ENCODE results near the gene ZNF12. TPM values are rescaled to one million over a fixed set of nuclear protein-coding genes. Genes with fewer than 3 reads are reported as not detected.

ZNF12 gene
- total RNA-seq, 1 experiment from 2014 or later, result 34.4 TPM

DNA sequence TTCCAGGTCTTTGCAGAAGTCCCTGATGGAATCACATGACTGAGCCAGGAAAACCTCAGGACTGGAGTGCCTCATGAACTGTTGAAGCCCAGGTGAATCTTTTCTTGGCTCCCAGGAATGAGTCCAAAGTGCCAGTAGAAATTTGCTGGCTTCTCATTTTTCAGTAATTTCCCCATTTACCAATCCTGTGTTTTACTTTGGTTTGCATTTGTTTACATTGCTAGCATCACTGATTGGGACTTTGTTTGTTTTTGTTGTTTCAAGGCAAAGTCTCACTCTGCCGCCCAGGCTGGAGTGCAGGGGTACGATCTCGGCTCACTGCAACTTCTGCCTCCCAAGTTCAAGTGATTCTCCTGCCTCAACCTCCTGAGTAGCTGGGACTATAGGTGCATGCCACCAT, 1.6 kb upstream of the ZNF12 start:
- Histone ChIP-seq H3K27ac (ENCODE audit: low read length) (no peak overlapping the region), H4K20me1 (ENCODE audit: insufficient read depth, low read depth, low read length) (no peaks in the 10 kb centered on the region), H3K4me1 (ENCODE audit: low read length) (peaks cover 12% of the 10 kb centered on the region), H3K9ac (ENCODE audit: low read length) (no peak overlapping the region), H3K4me3 (ENCODE audit: low read length) (no peak overlapping the region), H3K9me3 (ENCODE audit: low read length) (peaks cover 22% of the 10 kb centered on the region), H2AFZ (ENCODE audit: low read length) (no peak overlapping the region), H3K4me2 (ENCODE audit: low read depth, low read length, poor library complexity, severe bottlenecking) (no peak overlapping the region), H3K9me2 (replicated peaks; ENCODE audit: insufficient read depth, low read length) (no peaks in the 10 kb centered on the region), H3K27me3 (ENCODE audit: low read length) (no peaks in the 10 kb centered on the region), H3K36me3 (ENCODE audit: insufficient read depth, low read length) (peaks cover 23% of the 10 kb centered on the region), H3K79me2 (ENCODE audit: low read length) (peaks cover 31% of the 10 kb centered on the region)
- DNase-seq, result no peak

DNA sequence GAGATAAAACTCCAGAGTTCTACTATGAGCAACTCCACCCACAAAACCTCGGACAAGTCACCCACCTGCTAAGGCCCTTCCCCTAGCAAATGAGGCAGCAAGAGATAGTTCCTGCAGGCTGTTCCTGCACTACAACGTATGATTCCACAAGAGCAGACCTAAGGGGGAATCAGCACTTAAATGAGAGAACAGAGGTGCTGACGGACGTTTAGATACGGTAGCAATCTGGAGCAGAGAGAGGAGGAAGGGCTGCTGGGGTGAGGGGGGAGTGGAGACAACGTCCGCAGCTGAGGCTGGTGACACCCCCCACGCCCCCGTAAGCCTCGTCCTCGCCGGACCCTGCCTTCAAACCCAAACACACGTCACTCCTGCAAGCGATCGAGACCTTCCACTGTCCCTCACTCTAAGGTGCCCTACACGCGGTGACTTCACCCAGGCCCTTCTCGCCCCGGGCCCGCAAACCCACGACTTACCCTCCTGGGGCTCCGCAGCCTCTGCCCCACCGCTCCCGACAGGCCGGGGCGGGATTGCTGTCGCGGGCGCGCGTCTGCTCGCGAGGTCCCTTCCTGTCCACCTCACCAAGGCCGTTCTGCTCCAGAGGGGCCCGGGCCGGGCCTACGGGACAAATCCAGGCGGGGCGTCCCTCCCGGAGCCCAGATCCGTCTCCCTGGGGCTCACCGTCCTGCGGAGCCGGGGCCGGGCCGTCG, 635 bp downstream of the ZNF12 start:
- peaks cover 41% of the 10 kb centered on the region for H3K36me3 ChIP-seq (ENCODE audit: insufficient read depth, low read length)
- peak overlapping the region; percentile 76 for H3K4me2 ChIP-seq (ENCODE audit: low read depth, low read length, poor library complexity, severe bottlenecking)
- H3K79me2 ChIP-seq (ENCODE audit: low read length), result peaks cover 50% of the 10 kb centered on the region
- H3K27ac ChIP-seq (ENCODE audit: low read length), result peak overlapping the region; percentile 36
- peaks cover 34% of the 10 kb centered on the region for H3K9me3 ChIP-seq (ENCODE audit: low read length)
- DNase-seq, result peak; percentile 67
- no peaks in the 10 kb centered on the region for H3K9me2 ChIP-seq (replicated peaks; ENCODE audit: insufficient read depth, low read length)
- H3K27me3 ChIP-seq (ENCODE audit: low read length), result no peaks in the 10 kb centered on the region
- H4K20me1 ChIP-seq (ENCODE audit: insufficient read depth, low read depth, low read length), result no peaks in the 10 kb centered on the region
- H3K9ac ChIP-seq (ENCODE audit: low read length), result peak overlapping the region; percentile 98
- peaks cover 12% of the 10 kb centered on the region for H3K4me1 ChIP-seq (ENCODE audit: low read length)
- no peak overlapping the region for H2AFZ ChIP-seq (ENCODE audit: low read length)
- H3K4me3 ChIP-seq (ENCODE audit: low read length), result peak overlapping the region; percentile 99

DNA sequence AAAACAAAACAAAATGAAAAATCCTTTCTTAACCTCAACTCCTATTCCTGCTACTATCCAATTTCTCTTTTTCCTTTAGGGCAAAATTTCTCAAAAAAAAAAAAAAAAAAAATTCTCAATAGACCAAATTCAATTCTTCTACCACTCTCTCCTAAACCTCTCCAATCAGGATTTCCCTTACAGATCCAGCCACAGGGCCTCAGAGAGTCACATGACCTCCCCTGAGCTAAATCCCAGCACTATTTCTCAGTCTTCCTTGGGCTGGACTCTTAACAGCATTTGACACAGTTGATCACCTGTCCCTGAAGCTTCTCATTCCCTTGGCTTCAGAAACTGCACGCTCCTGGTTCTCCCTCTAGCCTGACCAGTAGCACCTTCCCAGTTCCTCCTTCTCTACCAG, 4.9 kb downstream of the ZNF12 start:
- peaks cover 56% of the 10 kb centered on the region for H3K9me3 ChIP-seq (ENCODE audit: low read length)
- H3K4me1 ChIP-seq (ENCODE audit: low read length), result peaks cover 9% of the 10 kb centered on the region
- no peak overlapping the region for H3K27ac ChIP-seq (ENCODE audit: low read length)
- no peaks in the 10 kb centered on the region for H4K20me1 ChIP-seq (ENCODE audit: insufficient read depth, low read depth, low read length)
- H3K9ac ChIP-seq (ENCODE audit: low read length), result no peak overlapping the region
- peaks cover 83% of the 10 kb centered on the region for H3K36me3 ChIP-seq (ENCODE audit: insufficient read depth, low read length)
- peaks cover 81% of the 10 kb centered on the region for H3K79me2 ChIP-seq (ENCODE audit: low read length)
- no peak overlapping the region for H2AFZ ChIP-seq (ENCODE audit: low read length)
- no peaks in the 10 kb centered on the region for H3K27me3 ChIP-seq (ENCODE audit: low read length)
- no peak overlapping the region for H3K4me2 ChIP-seq (ENCODE audit: low read depth, low read length, poor library complexity, severe bottlenecking)
- H3K4me3 ChIP-seq (ENCODE audit: low read length), result no peak overlapping the region
- no peak for DNase-seq
- no peaks in the 10 kb centered on the region for H3K9me2 ChIP-seq (replicated peaks; ENCODE audit: insufficient read depth, low read length)

DNA sequence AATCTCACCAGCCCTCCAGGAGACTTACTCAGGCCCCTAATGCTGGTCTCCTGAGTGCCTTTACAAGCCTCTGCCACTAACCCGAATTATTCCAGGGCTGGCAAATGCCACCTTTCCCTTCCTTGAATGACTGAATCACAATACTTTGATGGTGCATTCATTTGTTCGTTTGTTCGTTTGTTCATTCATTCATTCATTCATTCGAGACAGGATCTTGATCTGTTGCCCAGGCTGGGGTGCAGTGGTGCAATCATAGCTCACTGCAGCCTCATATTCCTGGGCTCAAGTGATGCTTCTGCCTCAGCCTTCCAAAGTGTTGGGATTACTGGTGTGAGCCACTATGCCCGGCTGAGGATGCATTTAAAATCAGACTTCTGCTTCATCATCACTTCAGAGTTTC, 6.0 kb downstream of the ZNF12 start:
- Histone ChIP-seq H3K79me2 (ENCODE audit: low read length) (peaks cover 73% of the 10 kb centered on the region), H3K27ac (ENCODE audit: low read length) (no peak overlapping the region), H3K4me3 (ENCODE audit: low read length) (no peak overlapping the region), H3K9me2 (replicated peaks; ENCODE audit: insufficient read depth, low read length) (no peaks in the 10 kb centered on the region), H3K27me3 (ENCODE audit: low read length) (no peaks in the 10 kb centered on the region), H3K4me2 (ENCODE audit: low read depth, low read length, poor library complexity, severe bottlenecking) (no peak overlapping the region), H2AFZ (ENCODE audit: low read length) (no peak overlapping the region), H4K20me1 (ENCODE audit: insufficient read depth, low read depth, low read length) (no peaks in the 10 kb centered on the region), H3K36me3 (ENCODE audit: insufficient read depth, low read length) (peaks cover 93% of the 10 kb centered on the region), H3K4me1 (ENCODE audit: low read length) (peaks cover 8% of the 10 kb centered on the region), H3K9ac (ENCODE audit: low read length) (no peak overlapping the region), H3K9me3 (ENCODE audit: low read length) (peaks cover 65% of the 10 kb centered on the region)
- no peak for DNase-seq

DNA sequence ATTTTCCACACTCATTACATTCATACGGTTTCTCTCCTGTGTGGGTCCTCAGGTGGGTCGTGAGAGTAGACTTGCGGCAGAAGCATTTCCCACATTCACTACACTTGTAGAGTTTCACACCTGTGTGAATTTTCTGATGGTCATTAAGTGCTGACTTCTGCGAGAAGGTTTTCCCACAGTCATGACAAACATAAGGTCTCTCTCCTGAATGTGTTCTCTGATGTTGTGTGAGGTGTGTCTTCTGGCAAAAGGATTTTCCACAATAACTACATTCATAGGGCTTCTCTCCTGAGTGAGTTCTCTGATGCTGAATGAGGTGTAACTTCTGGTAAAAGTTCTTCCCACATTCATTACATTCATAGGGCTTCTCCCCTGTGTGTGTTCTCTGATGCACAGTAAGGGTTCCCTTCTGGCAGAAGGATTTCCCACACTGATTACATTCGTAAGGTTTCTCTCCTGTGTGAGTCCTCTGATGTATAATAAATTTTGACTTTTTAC, 15.1 kb downstream of the ZNF12 start:
- H3K27me3 ChIP-seq (ENCODE audit: low read length), result no peaks in the 10 kb centered on the region
- no peak overlapping the region for H3K4me2 ChIP-seq (ENCODE audit: low read depth, low read length, poor library complexity, severe bottlenecking)
- DNase-seq, result peak; percentile 49
- H4K20me1 ChIP-seq (ENCODE audit: insufficient read depth, low read depth, low read length), result no peaks in the 10 kb centered on the region
- H3K4me3 ChIP-seq (ENCODE audit: low read length), result no peak overlapping the region
- H3K4me1 ChIP-seq (ENCODE audit: low read length), result no peaks in the 10 kb centered on the region
- peaks cover 98% of the 10 kb centered on the region for H3K36me3 ChIP-seq (ENCODE audit: insufficient read depth, low read length)
- no peak overlapping the region for H3K9ac ChIP-seq (ENCODE audit: low read length)
- no peaks in the 10 kb centered on the region for H3K79me2 ChIP-seq (ENCODE audit: low read length)
- H3K27ac ChIP-seq (ENCODE audit: low read length), result no peak overlapping the region
- H2AFZ ChIP-seq (ENCODE audit: low read length), result no peak overlapping the region
- no peaks in the 10 kb centered on the region for H3K9me2 ChIP-seq (replicated peaks; ENCODE audit: insufficient read depth, low read length)
- H3K9me3 ChIP-seq (ENCODE audit: low read length), result peaks cover 84% of the 10 kb centered on the region

DNA sequence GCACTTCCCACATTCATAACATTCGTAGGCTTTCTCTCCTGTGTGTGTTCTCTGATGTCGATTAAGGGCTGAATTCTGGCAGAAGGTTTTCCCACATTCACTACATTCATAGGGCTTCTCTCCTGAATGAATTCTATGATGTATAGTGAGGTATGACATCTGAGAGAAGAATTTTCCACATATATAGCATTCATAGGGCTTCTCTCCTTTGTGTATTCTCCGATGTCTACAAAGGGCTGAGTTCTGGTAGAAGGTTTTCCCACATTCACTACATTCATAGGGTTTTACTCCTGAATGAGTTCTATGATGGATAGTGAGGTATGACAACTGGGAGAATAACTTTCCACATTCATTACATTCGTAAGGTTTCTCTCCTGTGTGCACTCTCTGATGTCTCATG, 15.6 kb downstream of the ZNF12 start:
- H3K9me2 ChIP-seq (replicated peaks; ENCODE audit: insufficient read depth, low read length), result no peaks in the 10 kb centered on the region
- H4K20me1 ChIP-seq (ENCODE audit: insufficient read depth, low read depth, low read length), result no peaks in the 10 kb centered on the region
- no peak overlapping the region for H3K9ac ChIP-seq (ENCODE audit: low read length)
- H3K79me2 ChIP-seq (ENCODE audit: low read length), result no peaks in the 10 kb centered on the region
- peaks cover 84% of the 10 kb centered on the region for H3K9me3 ChIP-seq (ENCODE audit: low read length)
- H3K27ac ChIP-seq (ENCODE audit: low read length), result no peak overlapping the region
- no peaks in the 10 kb centered on the region for H3K27me3 ChIP-seq (ENCODE audit: low read length)
- peak; percentile 44 for DNase-seq
- peaks cover 98% of the 10 kb centered on the region for H3K36me3 ChIP-seq (ENCODE audit: insufficient read depth, low read length)
- 0 out of 2 replicates have a peak overlapping the region, but pooled peaks have one; percentile 1 for H3K4me3 ChIP-seq (ENCODE audit: low read length)
- H3K4me1 ChIP-seq (ENCODE audit: low read length), result no peaks in the 10 kb centered on the region
- H3K4me2 ChIP-seq (ENCODE audit: low read depth, low read length, poor library complexity, severe bottlenecking), result no peak overlapping the region
- no peak overlapping the region for H2AFZ ChIP-seq (ENCODE audit: low read length)

DNA sequence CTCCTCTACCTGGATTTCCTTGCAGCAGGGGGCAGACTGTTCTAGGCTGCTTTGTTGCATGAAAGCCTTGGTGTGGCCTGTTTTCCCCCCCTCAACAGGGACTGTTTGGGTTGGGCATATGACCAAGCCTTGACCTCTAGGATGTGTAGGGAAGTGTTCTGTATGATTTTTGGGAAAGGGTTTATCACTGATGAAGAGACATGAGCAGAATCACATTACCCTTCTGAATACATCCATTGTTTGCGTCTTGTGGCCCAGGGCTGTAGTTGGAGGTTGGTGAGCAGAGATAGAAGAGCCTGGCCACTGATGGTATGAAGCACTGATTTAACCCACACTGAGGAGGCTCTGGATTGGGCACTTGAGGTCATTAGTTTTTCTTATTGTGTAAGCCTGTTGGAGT, 26.6 kb downstream of the ZNF12 start:
- no peak overlapping the region for H2AFZ ChIP-seq (ENCODE audit: low read length)
- peaks cover 2% of the 10 kb centered on the region; the same call in 1 of the 2 replicates for H3K36me3 ChIP-seq (ENCODE audit: insufficient read depth, low read length)
- no peaks in the 10 kb centered on the region for H4K20me1 ChIP-seq (ENCODE audit: insufficient read depth, low read depth, low read length)
- H3K9me3 ChIP-seq (ENCODE audit: low read length), result peaks cover 58% of the 10 kb centered on the region
- no peaks in the 10 kb centered on the region for H3K9me2 ChIP-seq (replicated peaks; ENCODE audit: insufficient read depth, low read length)
- no peak overlapping the region for H3K9ac ChIP-seq (ENCODE audit: low read length)
- no peak overlapping the region for H3K4me3 ChIP-seq (ENCODE audit: low read length)
- no peaks in the 10 kb centered on the region for H3K27me3 ChIP-seq (ENCODE audit: low read length)
- H3K4me1 ChIP-seq (ENCODE audit: low read length), result no peaks in the 10 kb centered on the region
- no peaks in the 10 kb centered on the region for H3K79me2 ChIP-seq (ENCODE audit: low read length)
- no peak overlapping the region for H3K27ac ChIP-seq (ENCODE audit: low read length)
- no peak overlapping the region for H3K4me2 ChIP-seq (ENCODE audit: low read depth, low read length, poor library complexity, severe bottlenecking)
- DNase-seq, result no peak

DNA sequence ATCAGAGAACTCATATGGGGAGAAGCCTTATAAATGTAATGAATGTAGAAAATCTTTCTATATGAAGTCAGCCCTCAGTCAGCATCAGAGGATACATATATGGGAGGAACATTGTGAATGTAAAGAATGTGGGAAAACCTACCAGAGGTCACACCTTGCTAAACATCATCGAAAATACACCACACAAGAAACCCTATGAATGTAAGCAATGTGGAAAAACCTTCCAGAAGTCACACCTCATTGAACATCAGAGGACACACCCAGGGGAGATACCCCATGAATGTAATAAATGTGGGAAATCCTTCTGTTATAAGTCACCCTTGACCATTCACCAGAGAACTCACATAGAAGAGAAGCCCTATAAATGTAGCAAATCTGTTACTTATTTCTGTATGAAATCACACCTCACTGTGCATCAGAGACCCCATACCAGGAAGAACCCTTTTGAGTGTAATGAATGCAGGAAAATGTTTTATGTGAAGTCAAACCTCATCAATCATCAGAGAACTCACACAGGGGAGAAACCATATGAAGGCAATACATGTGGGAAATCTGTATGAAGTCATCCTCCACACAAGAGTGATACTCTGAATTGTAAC, 30.8 kb downstream of the ZNF12 start:
- no peak for DNase-seq
- H3K79me2 ChIP-seq (ENCODE audit: low read length), result no peaks in the 10 kb centered on the region
- H3K9me3 ChIP-seq (ENCODE audit: low read length), result peaks cover 51% of the 10 kb centered on the region
- no peaks in the 10 kb centered on the region for H3K9me2 ChIP-seq (replicated peaks; ENCODE audit: insufficient read depth, low read length)
- H3K4me3 ChIP-seq (ENCODE audit: low read length), result no peak overlapping the region
- H3K27ac ChIP-seq (ENCODE audit: low read length), result no peak overlapping the region
- no peak overlapping the region for H2AFZ ChIP-seq (ENCODE audit: low read length)
- H3K4me2 ChIP-seq (ENCODE audit: low read depth, low read length, poor library complexity, severe bottlenecking), result no peak overlapping the region
- no peaks in the 10 kb centered on the region for H3K27me3 ChIP-seq (ENCODE audit: low read length)
- no peaks in the 10 kb centered on the region for H3K4me1 ChIP-seq (ENCODE audit: low read length)
- no peak overlapping the region for H3K9ac ChIP-seq (ENCODE audit: low read length)
- no peaks in the 10 kb centered on the region for H4K20me1 ChIP-seq (ENCODE audit: insufficient read depth, low read depth, low read length)
- H3K36me3 ChIP-seq (ENCODE audit: insufficient read depth, low read length), result no peaks in the 10 kb centered on the region
